GF-D8 (cell line): Measurements from ENCODE around the gene SOX10.

ENCODE experiments used
- DNase-seq: peaks from one replicate; lab custom pipeline; 2025; lab: John Stamatoyannopoulos, UW

SOX10 gene

GRCh38 chr22:38016182-38017151 lies 32.1 kb upstream of the SOX10 start:
- no peak for DNase-seq

GRCh38 chr22:38014083-38014482 lies 29.7 kb upstream of the SOX10 start:
- DNase-seq = no peak

- DNase-seq = no peak
Measured at GRCh38 chr22:38012604-38013072, 28.3 kb upstream of the SOX10 start.

- DNase-seq = no peak
Measured at GRCh38 chr22:38009000-38009806, 24.8 kb upstream of the SOX10 start.

GRCh38 chr22:38007330-38007902 lies 23.1 kb upstream of the SOX10 start:
- no peak for DNase-seq

- no peak for DNase-seq
Measured at GRCh38 chr22:38006906-38007305, 22.6 kb upstream of the SOX10 start.

GRCh38 chr22:38005943-38006342 lies 21.6 kb upstream of the SOX10 start:
- no peak for DNase-seq

GRCh38 chr22:37999640-38000272 lies 15.4 kb upstream of the SOX10 start:
- peak; percentile 31 for DNase-seq

GRCh38 chr22:37999236-37999635 lies 14.9 kb upstream of the SOX10 start:
- DNase-seq = no peak

GRCh38 chr22:37998543-37998942 lies 14.2 kb upstream of the SOX10 start:
- DNase-seq = no peak

GRCh38 chr22:37996515-37997246 lies 12.3 kb upstream of the SOX10 start:
- no peak for DNase-seq

- peak; percentile 11 for DNase-seq
Measured at GRCh38 chr22:37996079-37996478, 11.7 kb upstream of the SOX10 start.

GRCh38 chr22:37995460-37995859 lies 11.1 kb upstream of the SOX10 start:
- DNase-seq = no peak

GRCh38 chr22:37994982-37995381 lies 10.6 kb upstream of the SOX10 start:
- DNase-seq = no peak

- DNase-seq = no peak
Measured at GRCh38 chr22:37994049-37994448, 9.7 kb upstream of the SOX10 start.

GRCh38 chr22:37991731-37992442 lies 7.5 kb upstream of the SOX10 start:
- no peak for DNase-seq

- DNase-seq = no peak
Measured at GRCh38 chr22:37990862-37991261, 6.5 kb upstream of the SOX10 start.

GRCh38 chr22:37990301-37990700 lies 5.9 kb upstream of the SOX10 start:
- DNase-seq = no peak

- no peak for DNase-seq
Measured at GRCh38 chr22:37989146-37990045, 5.0 kb upstream of the SOX10 start.

- DNase-seq = no peak
Measured at GRCh38 chr22:37986371-37986770, 2.0 kb upstream of the SOX10 start.
